ENCODE results near the gene ANKH.

DNA sequence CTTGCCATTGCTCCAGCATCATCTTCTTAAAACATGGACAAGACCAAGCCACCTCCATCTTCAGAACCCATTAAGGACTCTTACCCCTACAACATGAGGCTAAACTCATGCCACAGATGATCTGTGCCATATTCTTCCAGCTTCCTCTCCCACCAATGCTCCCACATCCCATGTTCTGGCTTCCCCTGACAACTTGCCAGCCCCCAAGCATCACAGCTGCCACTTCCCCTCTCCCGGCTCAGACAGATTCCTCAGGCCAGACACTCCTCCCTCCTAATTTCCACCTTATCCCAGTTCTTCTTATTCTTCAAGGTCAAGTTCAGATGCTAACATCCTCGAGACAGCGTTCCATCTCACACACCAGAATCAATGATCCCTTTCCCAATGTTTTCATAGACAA lies 57.8 kb downstream of the ANKH start:
- TF ChIP-seq CTCF (IDR thresholded peaks at IDR 0.05), result no peak
- no peak for TF ChIP-seq EZH2 (IDR thresholded peaks at IDR 0.05)
- no peak for TF ChIP-seq EZH2phosphoT487 (IDR thresholded peaks at IDR 0.05)

Data from neural progenitor cell (in vitro differentiated cells).